SKM-1 (cell line): ENCODE data around the gene AMMECR1.

ENCODE experiments used
- DNase-seq: peaks from one replicate; lab custom pipeline; 2025; ENCODE audit not compliant: unreplicated experiment; lab: John Stamatoyannopoulos, UW

AMMECR1 gene

DNA sequence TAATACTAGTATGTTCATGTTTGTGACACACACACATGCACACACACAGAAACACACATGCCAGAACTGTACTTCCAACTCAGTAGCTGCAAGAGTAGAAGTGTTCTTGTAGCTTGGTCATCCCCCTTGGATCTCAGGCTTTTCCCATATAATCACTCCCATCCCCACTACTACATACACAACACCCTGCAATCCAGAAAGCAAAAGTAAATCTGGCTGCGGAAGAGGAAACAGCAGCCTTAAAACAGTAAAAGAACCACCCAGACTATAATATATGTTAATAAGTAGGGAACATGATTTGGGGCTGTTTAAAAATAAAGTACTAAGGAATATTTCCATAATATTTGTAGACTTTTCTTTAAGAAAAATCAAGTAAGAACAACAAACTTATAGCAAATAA, 103.2 kb downstream of the AMMECR1 start:
- DNase-seq = no peak

DNA sequence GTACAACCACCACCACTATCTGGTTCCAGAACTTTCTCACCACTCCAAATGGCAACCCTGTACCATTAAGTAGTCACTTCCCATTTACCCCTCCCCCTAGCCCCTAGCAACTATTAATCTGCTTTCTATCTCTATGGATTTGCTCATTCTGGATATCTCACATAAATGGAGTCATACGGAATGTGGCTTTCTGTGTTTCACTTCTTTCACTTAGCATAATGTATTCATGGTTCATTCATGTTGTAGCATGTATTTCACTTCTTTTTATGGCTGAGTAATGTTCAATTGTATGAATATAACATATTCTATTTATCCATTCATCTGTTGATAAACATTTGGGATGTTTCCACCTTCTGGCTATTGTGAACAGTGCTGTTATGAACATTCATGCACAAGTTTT, 104.7 kb downstream of the AMMECR1 start:
- DNase-seq = no peak

DNA sequence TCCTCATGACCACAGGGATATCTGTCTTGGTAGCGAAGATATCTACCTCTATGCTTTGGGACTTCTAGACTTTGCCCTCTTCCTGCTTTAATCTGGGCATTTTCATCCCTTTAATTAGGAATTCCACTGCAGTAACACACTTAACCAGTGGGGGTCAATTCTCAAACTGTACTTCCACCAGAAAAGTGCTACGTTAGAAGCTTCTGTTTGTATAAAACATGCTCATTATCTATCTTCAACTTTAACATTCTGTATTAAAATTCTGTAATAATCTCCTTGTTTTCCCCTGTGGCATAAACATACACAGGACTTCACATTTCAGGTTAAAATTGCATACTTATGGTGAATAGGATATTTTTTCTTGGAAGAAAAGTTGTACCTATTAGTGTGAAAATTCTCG, 105.6 kb downstream of the AMMECR1 start:
- DNase-seq = no peak

DNA sequence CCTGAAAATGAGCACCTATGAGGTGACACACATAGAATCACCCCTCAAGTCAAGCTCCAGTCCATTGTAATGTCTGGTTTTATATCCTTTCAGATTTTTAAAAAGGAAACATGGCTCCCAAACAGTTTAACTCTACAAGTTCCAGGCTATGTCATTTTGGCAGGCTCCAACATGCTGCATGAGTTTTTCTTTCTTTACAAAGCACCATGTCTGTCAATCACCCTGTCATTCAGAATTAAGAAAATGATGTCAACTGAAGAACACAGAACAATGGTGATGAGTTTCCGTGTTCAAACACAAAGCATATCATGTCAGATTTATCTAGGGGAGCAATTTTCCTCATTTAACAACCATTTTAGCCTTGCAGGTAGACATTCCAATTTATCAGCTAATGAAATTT, 106.5 kb downstream of the AMMECR1 start:
- DNase-seq = no peak

DNA sequence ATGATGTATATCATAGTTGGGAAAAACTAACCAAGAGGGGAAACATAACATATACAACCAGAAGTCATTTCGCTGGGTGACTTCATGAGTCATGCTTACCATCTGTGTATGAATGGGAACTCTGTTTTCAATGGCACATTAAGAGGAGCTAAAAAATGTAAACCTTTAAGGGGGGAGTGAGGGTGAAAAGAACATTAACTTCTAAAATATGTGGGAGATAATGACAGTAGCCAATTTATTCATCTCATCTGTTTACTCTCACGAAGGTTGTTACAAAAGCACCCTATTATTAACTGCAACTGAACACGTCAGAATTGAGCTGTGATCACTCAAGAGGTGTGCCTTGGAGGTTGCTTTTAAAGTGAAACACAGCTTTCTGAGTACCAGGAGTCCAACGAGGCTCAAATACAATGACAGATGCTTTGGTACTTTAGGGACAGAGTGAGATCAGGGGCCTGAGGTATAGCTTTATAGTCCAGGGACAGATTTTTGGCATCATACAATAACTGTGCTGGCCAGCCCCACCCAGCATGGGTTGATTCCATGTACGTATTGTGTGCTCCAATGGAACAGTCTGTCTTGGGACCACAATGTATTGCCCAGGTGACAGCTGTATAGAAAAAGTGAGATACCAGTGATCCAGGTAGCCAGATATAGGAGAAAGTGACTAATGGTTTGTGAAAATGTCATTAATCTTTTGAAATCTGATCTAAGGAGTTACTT, 107.3 kb downstream of the AMMECR1 start:
- DNase-seq = no peak

DNA sequence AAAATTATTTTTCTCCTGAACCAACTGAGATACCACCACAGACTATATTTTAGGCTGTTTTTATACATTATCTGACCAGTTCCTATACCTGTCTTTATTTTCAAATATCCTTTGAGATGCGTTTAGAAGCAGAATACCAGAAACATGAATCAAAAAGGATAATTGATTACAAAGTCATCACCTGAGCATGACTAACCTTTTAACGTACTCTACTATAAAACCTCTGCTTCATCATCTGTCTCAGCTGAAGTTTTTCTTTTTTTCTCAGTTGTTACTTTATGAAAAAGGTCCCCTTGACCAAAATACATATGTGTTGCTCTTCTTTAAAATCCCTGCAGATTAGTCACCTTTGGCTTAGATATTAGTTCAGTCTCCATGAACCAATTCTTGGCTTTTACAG, 109.8 kb downstream of the AMMECR1 start:
- no peak for DNase-seq

DNA sequence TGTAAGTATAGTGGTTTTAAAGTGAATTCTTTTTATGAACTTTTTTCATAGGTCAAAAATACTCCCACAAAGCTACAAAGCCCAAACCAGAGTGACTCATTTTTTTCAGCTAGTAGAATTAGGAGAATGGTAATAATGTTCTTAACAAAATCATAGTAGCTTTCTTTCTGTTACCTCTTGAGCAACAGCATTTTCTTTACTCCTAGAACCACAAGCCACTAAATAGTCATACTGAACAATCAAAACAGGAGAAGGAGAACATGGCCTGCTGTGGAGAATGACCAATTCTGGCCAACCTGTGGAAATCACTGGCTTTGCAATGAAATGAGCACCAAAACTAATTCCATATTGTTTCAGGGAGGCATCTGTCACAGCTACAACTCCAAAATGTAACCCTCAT, 112.9 kb downstream of the AMMECR1 start:
- no peak for DNase-seq

DNA sequence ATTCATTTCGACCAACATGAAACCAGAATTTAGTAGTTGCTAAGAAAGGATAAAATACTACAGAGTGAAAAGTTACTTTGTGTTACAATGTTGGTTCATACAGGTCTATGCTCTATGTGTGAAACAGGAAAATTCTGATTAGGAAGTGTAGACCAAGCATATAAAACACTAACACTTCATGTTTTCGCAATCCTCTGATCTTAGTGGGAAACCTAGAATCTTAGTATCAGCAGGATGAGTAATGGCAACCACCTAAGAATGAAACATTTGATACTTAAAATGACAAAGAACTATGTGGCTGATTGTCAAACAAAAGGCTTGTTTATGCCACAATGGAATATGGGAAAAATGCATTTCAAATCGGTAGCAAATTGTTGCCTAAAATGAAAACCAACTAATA, 116.1 kb downstream of the AMMECR1 start:
- DNase-seq = no peak

DNA sequence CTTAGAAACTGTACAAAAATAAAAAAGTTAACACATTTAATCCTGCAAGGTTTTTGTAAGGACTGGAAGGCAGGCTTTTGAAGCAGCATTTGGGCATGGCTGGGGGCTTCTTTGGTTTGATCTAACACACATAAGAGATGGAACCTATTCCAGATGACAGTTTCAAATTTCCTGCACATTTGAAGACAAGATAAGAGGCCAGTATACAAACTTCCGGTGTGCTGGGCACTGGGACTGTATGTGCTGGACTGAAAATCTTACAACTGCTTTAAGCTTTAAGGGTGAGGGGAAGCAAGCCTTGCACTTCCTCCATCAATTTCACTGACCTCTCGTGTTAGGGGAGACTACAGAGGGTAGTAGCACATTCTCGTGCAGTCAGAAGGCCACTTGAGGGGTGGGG, 122.9 kb downstream of the AMMECR1 start:
- DNase-seq = no peak

DNA sequence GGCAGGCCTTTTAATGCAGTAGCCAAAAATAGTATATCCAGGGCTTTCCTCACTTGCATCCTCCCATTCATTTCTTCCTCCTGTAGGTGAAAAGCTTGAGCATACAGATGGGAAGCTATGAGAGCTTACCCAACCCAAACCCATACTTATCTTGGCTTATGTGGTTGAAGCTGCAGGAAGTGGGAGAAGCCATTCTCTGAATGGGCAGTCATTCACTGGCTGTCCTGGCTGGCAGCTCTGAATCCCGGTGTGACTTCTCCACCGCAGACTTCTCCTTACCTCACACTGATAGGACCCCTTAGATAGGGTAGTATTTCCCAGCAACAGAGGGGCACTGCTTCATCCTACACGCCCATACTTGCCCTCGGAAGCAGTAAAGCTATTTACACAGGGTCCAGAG, 125.4 kb downstream of the AMMECR1 start:
- DNase-seq = no peak

DNA sequence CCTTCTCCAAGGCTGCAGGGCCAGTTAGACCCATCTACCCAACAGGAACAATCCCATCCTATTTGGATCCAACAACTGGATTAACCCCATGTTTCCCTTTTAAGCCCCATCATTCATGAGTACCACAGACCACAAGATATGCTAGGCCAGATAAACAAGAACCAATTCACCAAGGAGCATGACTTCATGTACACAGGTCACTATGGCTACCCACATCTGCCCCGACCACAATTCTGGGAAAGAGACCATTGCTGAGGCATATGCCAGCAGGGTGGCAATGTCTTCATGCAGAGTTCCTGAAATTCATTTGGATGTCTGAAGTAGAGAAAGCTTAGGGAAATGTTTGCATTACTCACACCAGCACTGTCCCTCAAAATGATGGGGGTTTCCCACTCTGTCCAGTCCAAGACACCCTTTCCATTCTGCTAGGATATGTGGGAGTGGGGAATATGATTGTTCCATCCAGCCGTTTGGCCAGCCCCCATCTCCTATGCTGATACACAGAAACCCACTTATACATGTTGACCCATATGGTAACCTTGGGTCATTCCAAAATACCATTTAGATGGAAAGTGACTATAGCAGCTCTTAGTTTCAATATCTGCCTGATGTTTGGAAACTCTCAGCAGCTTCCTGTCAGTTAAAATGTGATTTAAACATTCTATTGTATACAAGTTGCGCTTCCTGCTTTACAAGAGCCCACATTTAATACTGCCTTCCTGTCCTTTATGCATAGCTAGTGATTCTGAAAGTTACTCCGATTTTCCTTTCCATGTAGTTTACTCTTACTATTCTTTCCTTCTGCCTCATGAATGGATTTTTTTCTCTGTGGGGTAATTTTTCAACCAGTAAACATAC, 129.0 kb downstream of the AMMECR1 start:
- DNase-seq = no peak

DNA sequence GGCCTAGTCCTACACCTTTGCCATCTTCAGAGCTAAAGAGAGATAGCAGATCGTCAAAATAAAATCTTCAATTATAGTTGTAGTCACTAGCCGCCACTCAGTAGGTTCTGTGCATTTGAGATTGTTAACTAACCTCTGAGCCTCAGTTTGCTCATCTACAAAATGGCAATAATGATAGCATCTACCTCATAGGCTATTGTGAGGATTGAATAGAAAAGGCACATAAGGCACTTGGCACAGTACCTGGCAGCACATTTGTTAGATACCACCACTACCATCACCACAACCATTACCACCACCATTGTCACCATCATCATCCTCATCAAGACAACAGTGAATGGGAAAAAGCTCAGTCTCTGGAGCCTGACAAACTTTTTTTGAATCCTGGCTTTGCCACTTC, 134.6 kb downstream of the AMMECR1 start:
- DNase-seq = no peak

DNA sequence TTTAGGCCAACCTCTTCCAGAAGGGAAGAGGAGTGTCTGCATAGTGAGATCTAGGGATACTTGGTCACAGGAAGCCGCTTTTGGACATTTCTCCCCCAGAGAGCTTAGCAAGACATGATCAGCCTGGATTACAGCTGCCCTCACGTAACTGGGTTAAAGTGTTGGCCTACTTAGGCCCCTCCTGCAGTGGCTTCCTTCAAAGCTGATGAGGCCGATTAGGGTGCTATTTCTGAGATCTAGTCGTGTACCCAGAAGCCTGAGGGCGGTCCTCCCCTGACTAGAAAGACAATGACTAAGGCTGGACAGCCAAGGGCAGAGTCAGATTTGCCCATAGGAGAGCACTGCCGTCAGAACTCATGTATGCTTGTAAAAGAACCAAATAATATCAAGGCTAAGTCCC, 135.0 kb downstream of the AMMECR1 start:
- DNase-seq = no peak

DNA sequence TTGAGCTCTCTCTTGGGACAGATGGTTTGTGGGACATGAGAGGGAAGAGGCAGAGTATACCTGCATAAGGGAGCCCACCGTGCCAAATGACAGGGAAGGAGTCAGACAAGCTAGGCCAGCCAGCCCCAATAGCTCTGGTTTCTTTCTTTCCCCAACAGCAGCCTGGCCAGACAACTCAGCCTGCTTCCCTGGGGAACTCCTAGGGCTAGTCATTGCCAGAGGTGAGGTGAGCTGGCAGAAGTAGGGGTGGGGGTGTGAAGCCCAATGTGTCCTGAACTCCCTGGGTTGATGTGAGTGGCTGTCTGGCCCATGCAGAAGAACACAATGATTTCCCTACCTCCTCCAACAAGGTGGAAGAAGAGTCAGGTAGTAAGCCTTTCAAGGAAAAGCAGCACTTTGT, 135.5 kb downstream of the AMMECR1 start:
- DNase-seq = no peak

DNA sequence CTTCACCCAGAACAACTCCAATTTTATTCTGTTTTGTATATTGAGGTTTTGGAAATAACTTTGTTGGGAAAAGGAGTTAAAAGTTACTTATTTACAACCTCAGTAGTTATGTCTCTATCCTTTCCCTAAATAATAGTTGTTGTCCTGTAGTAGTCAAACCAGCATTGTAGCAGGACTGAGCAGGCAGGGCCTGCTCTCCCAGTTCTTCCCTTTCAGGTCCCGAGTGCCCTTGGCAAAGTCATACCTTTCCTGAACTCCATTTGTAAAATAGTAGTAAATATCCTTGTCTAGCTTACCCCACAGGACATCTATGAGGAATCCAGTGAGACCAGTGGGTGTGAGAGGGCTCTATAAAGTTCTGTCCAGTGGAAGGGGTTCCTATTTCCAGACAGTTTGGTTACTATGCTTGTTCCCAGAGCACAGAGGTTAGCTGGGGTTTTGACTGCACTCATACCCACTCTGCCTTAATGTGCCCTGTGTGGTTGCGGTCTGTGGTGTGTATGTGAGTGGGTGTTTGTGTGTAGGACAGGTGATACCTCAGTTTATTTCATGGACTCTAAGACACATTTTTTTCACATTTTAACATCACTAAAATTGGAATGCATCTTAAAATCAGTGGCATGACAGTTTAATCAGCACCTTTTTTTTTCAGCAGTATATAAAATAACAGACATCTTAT, 136.3 kb downstream of the AMMECR1 start:
- no peak for DNase-seq

DNA sequence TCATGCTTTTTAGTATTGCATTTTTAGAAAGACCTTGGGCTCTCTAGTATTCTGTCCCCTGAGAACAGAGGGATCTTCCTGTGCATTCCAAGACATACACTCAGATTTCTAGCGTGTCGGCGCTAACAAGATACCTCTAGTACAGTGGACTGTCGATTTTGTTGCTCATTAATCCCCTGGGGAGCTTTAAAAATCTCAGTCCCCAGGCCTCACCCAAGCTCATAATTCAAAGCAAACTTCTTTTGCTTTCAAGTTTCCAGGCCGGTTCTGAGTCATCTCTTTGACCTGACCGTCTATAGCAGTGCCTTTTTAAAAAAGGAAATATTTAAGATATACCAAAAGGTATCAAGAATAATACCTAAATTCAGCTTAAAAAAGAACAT, 137.0 kb downstream of the AMMECR1 start:
- DNase-seq = no peak

DNA sequence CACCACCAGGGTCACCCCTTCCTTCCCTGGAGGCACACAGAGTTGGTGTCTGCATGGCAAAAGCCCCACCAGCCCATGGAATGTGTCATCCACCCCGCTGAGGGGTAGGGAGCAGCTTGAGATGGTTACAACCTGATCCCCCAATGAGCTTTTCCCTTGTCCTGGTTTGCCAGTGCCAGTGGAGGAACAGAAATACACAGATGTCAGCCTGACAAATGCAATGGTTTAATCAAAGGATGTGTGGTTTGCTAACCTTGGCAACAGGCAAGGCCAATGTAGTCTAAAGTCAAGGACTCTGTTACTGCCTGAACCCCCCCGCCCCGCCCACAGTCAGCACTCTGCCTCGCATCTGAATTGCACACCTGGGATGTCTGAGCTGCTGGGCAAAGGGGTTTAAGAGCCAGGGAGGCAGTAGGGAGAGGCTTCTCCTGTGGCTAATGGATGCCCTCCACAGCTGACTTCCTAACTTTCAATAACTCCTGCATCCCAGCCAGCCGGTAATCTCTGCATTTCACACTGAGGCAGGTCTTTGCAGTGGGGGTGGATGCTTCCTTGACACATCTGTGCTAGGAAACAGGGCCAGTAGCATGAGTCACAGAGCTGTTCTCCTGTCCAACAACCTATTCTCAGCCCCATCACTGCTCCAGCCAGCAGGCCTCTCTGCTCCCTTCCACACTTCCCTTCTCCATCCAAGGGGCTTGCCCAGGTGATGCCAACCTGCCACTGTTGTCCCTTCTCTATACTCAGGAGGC, 137.5 kb downstream of the AMMECR1 start:
- no peak for DNase-seq

DNA sequence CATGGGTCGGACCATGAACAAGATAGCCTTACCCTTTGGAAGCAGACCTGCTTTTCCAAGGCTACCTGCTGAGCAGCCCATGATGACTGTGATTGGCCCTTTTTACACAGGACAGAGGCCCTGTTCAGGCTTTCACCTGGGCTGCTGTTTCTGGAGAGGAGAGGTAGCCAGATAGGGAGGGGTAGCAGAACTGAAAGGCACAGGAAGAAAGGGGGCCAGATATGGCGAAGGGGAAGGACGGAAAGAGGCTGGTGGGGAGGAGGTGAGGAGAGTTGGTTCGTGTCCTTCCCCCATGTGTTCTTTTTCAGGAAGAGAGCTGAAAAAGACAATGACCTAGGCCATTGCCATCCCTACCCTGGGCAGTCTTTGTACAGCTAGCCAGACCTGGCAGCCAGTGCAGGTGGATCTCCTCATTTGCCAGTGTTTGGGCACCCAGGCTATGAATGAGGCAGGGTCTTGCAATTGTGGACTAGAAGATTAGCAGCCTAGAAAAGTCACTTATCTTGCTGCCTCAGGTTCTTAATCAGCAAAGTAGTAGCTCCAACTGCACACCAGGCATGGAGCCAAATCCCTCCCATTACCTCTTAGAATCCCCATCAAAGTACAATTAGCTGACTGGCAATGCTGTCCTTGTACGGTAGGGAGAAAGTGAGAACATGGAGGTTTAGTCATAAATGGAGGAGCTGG, 139.6 kb downstream of the AMMECR1 start:
- DNase-seq = no peak

DNA sequence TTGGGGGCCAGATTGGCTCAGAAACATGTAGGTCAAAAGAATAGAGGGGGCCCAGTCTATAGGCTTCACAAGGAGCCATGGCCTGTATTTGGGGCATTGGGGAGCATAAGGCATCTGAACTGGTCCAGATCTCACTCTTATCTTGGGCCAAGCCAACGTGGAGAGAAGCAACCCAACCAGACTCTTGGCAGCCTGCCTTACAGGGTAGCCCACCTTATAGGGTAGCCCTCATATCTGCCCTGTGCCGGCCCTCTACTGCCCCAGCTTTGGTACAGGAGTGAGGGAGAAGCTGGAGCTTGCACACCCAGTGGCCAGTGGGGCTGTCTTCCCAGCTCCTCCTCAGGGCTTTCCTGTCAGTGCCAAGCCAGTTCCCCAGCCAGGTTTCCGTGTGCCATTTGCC, 142.2 kb downstream of the AMMECR1 start:
- DNase-seq = no peak

DNA sequence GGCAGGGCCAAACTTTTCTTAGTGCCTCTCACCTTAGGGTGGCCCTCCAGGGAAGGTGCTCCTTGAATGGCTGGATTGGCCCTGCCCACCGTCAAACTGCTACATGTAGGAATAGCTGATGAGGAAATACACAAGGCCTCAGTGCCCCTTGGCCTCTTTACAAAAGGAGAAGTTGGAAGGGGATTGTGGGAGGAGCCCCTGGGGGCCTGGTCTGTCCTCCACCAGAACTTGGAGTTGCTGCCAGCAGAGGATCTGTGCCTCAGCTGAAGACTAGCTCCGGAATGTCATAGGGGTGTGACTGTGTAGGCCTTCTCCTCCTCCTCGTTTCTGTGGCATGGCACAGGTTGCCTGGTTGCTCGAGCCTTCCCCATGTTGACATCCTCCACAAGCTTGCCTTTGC, 142.7 kb downstream of the AMMECR1 start:
- peak; percentile 16 for DNase-seq
